ENCODE results near the gene FAM83G.
"Not testable (repeated sequence)": the region's sequence is repeated elsewhere in the genome, so short reads cannot be mapped to it uniquely, and the experiment has no call there.

Gene FAM83G

GRCh38 chr17:19004421-19005136, at the start of gene FAM83G:
Gene FAM83G (minus strand): TSS chr17:19004764. CDS start chr17:19004041, 723 bp downstream.
- DNase-seq (ENCODE audit: low read depth), result peak; percentile 63

DNA sequence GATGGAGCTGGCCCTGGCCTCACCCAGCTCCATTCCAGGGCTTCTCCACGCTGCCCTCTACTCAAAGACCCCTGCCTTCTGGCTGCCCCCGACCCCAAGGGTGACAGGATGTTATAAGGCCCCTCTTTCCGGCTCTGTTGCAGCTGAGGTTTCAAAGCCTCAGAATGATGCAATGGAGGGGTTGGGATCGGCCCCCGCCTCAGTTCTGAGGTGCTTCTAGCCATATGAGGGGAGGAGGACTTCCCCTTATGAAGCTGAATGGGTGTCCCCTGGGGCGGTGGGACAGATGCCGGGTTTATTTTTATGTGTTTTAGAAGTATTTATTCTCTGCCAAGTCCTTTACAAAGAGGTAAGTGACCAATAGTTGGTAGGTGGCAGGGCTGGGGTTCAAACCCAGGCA, 44.3 kb upstream of the FAM83G start:
- not testable (repeated sequence) for DNase-seq (ENCODE audit: low read depth)

- not testable (repeated sequence) for DNase-seq (ENCODE audit: low read depth)
Observed at GRCh38 chr17:19047510-19047909, 42.9 kb upstream of the FAM83G start.

- DNase-seq (ENCODE audit: low read depth), result not testable (repeated sequence)
Observed at GRCh38 chr17:19046782-19047375, 42.3 kb upstream of the FAM83G start, which contains the start of gene GRAP. Gene GRAP (minus strand): TSS chr17:19046957. CDS start chr17:19046926, 31 bp downstream.

GRCh38 chr17:19044643-19045042, 40.1 kb upstream of the FAM83G start:
- not testable (repeated sequence) for DNase-seq (ENCODE audit: low read depth)

DNA sequence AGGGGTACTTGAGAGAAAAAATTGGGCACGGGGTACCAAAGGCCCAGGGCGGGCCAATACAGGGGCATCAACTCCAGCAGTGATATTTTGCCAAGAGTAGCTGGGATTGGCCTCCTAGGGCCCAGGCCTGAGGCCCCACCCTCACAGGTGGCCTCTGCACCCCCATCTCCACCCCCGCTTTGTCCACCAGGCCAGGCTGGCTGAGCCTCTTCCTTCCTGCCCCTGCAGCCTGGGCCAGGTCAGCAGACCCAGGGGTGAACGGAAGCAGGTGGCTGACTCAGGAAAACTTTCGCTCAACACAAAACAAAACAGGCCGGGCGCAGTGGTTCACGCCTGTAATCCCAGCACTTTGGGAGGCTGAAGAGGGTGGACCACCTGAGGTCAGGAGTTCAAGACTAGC, 38.5 kb upstream of the FAM83G start:
- not testable (repeated sequence) for DNase-seq (ENCODE audit: low read depth)

DNA sequence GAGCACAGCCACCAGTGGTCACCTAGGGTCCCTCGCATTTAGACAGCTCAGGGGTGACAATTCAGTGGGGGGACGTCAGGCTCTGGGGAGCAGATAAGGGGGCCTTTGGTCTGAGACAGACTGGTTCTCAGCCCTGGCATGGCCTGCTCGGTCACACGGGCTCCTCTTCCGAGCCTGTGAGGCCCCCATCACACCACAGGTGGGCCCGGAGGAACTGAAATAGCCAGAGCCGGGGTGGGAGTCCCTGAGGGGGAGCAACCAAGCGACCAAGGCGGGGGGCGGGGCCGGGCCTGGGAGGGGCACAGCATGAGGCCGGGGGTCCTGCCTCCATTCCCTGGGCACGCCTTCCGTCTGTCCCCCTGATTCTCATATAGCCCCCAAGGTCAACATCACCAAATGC, 37.8 kb upstream of the FAM83G start:
- DNase-seq (ENCODE audit: low read depth), result not testable (repeated sequence)

GRCh38 chr17:19041871-19042270, 37.3 kb upstream of the FAM83G start:
- not testable (repeated sequence) for DNase-seq (ENCODE audit: low read depth)

GRCh38 chr17:19040350-19040749, 35.8 kb upstream of the FAM83G start:
- DNase-seq (ENCODE audit: low read depth), result not testable (repeated sequence)

GRCh38 chr17:19038730-19039129, 34.2 kb upstream of the FAM83G start:
- DNase-seq (ENCODE audit: low read depth), result not testable (repeated sequence)

DNA sequence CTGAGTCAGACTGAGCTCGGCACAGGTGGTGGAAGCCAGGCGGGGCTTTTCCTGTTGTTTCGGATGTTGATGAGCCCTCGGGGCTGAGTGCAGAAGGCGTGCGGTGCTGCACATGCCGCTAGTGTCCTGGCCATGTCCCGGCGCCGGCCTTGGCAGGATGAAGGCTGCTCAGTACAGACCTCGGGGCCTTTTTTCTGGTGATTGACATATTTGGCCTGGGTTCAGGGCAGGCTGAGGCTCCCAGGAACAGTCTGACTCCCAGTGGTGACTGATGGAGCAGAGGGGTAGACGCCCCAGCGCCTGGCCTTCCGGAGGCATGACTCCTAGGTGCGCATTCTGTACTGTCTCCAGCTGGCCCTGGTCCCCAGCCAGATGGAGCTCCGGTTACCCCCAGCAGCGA, 33.4 kb upstream of the FAM83G start:
- DNase-seq (ENCODE audit: low read depth), result not testable (repeated sequence)

DNA sequence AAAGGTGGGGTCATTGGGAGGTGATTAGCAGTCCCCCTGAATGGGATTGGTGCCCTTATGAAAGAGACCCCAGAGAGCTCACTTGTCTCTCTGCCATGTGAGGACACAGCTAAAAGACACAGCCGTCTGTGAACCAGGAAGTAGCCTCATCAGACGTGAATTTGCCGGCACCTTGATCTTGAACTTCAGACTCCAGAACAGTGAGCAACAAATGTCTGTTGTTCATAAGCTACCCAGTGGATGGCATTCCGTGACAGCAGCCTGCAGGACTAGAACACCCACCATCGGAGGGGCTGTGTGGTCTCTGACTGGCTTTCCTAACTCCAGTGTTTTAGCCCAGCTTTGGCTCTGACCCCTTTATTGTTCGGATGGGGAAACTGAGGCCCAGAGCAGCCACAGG, 33.0 kb upstream of the FAM83G start:
- not testable (repeated sequence) for DNase-seq (ENCODE audit: low read depth)

DNA sequence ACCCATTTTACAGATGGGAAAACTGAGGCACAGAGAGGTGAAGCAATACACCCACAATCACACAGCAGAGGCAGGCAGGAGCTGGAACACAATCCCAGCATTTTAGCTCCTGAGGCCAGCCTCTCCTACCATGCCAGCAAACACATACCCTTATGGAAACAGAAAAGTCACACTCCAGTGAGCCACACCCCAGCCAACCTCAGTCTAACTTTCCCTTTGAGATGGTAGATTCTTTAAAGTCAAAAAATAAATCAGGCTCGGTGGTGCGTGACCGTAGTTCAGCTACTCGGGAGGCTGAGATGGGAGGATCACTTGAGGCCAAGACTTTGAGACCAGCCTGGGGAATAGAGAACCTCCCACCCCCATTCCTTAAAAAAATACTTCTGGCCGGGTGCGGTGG, 31.6 kb upstream of the FAM83G start:
- DNase-seq (ENCODE audit: low read depth), result not testable (repeated sequence)

DNA sequence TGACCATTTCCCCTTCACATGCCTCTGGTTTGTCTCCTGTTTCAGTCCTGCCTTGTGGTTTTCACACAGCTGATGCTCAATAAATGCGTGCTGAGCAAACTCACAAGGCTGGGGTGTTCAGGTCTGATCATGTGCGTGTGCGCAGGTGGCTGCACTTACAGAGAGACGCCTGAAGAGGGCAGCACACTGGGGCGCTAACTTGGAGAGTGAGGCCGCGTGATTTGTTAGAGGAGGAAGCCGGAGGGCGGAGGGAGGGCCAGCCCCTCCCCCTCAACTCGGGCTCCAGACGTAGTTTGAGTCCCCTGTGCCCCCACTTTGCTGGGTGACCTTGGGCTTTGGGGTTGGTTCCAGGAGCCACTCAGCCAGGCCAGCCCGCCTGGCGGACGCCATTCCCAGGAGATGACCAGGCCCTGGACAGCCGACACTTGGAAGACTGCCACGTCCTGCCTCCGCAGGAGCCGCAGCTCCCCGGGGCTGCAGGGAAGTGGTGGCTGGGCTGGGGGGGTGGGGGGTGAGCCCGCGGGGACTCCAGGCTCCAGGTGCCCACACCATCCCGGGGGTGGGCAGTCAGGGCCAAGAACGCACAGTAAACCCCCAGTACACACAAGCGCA, 27.9 kb upstream of the FAM83G start:
- DNase-seq (ENCODE audit: low read depth), result not testable (repeated sequence)

DNA sequence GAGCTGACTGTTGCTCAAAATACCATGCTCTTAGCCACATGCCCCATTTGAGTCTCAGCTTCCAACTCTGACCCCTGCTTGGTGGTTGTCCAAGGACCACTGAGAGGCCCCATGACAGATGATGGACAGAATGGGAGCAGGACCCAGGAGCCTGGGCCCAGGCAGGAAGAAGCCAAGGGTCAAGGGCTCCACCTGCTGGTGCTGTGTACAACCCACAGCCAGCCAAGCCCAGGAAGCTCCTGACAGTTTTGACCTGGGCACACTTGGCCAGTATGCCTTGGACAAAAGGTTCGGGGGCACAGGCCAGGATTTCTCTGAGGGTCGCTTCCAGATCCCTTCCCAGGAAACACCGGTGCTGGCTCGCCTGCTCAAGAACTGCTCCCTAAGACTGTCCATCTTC, 27.2 kb upstream of the FAM83G start:
- DNase-seq (ENCODE audit: low read depth), result not testable (repeated sequence)

DNA sequence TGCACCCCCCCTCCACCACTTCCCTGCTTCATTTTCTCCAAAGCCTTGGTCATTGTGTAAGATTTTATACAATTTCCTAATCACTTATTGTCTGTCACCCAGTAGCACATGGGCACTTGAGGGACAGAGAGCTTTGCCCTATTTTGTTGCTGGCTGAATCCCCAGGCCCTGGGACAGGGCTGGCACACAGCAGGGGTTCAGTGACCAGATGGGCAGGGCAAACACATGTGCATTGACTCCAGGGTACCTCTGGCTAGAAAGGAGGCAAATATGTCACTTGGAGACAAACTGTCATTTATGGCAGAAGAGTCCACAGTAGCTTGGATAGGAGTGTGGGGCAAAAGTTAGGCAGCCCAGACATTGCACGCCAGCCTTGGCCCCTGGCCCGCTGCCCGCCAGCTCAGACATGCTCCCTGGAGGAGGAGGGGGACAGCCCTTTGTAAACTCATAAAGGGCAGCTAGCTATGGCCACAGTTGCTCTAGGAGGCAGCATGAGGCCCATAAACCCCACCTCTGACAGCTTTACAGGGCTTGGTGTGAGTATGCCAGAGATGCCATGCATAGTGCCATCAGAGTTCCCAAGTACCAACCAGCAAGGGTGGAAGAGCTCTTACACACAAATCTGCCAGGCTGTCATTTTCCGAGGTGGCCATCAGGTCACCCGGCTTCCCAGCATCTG, 26.3 kb upstream of the FAM83G start:
- not testable (repeated sequence) for DNase-seq (ENCODE audit: low read depth)

DNA sequence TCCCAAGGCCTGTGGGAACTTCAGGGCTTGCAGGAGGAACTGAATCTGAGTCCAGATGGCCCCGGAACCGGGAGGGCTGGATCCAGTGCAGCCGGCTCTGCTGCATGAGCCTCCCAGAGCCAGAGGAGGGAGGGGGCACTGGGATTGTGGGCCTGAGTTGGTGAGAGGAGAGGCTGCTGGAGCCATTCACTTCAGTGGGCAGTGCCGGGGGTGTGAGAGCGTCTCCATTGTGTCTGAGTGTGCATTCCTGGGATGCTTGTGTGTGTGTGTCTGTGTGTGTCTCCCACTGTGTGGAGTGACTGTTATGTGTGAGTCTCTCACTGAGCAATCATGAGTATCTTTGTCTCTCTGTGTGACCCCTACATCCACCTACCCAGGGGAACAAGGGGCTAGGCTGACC, 25.2 kb upstream of the FAM83G start:
- DNase-seq (ENCODE audit: low read depth), result not testable (repeated sequence)

DNA sequence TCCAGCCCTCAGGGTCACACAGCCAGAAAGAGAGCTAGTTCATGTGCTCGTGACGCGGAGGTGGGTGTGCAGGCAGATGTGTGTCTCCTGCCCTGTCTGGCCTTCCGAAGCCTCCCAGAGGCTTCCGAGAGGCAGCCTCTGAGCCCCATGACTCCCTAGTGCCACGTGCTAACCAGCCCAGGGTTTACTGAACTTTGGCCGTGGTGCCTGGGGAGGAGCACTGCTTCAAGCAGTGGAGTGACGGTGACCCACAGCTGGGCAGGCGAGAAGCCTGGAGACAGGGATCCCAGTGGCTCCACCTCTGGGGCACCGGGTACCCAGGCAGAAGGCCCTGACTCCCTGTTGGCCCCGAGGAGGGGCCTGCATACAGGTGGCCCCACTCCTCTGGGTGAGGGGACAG, 24.1 kb upstream of the FAM83G start:
- DNase-seq (ENCODE audit: low read depth), result not testable (repeated sequence)

DNA sequence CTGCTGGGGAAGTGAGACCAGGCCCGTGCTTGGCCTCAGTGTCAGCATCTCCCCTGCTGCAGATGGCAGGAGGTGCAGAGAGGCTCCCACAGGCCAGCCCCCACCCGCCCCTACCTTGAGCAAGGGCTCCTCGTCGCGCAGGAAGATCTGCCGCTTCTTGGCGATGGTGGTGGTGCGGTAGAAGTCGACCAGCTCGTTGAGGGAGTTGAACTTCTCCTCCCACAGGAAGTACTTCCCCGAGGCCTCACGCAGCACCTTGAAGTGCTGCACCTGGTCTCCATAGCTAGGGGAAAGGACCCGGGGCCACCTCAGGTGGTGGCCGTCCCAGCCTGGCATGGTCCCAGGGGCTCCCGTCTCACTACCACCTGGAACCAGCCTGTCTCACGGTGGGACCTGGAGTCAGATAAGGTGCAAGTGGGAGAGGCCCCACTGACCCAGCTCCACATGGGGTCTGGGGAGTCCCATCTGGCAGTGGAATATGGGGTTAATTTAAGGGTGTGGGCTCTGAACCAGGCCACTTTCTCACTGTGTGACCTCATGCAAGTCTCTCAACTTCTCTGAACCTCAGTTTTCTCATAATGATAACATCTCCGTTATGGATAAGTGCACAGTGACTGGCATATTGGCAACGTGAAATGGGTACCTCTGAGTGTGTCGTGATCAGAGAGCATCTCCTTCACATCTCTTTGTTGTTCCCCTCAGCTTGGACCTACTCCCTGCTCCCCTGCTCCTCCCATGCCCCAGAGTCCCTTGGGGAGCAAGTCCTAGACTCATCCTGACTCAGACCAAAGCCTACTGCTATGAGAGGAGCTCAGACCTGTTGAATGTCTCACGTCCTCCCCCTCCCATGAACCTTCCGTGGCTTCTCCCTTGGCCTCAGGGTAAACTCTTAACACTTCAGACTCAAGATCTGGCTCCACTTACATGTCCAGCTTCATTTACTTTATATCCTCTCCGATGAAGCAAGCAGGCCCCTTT, 19.8 kb upstream of the FAM83G start:
- DNase-seq (ENCODE audit: low read depth), result peak; percentile 27

- DNase-seq (ENCODE audit: low read depth), result no peak
Observed at GRCh38 chr17:19023209-19023999, 18.8 kb upstream of the FAM83G start.

Measured in amniotic epithelial cell (primary cell).